ENCODE measurements around the gene NCKAP5.

Gene NCKAP5

DNA sequence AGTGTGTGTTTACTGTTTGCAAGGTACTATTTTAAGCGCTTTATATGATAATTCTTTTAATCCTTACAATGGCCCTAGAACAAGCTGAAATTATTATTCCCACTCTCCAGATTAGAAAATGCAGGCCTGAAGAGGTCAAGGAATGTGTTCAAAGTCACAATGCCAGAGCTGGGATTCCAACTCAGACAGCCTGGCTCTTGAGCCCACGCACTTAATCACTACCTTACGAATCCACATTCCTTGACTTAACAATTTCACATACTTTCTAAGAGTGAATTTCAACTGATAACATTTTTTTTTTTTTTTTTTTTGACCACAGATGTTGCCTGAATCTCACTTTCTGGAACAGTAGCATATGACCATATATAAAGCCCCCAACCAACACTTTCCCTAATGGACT lies 400.3 kb downstream of the NCKAP5 start:
- TF ChIP-seq, protein P1, sequence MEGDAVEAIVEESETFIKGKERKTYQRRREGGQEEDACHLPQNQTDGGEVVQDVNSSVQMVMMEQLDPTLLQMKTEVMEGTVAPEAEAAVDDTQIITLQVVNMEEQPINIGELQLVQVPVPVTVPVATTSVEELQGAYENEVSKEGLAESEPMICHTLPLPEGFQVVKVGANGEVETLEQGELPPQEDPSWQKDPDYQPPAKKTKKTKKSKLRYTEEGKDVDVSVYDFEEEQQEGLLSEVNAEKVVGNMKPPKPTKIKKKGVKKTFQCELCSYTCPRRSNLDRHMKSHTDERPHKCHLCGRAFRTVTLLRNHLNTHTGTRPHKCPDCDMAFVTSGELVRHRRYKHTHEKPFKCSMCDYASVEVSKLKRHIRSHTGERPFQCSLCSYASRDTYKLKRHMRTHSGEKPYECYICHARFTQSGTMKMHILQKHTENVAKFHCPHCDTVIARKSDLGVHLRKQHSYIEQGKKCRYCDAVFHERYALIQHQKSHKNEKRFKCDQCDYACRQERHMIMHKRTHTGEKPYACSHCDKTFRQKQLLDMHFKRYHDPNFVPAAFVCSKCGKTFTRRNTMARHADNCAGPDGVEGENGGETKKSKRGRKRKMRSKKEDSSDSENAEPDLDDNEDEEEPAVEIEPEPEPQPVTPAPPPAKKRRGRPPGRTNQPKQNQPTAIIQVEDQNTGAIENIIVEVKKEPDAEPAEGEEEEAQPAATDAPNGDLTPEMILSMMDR (IDR thresholded peaks at IDR 0.05; ENCODE audit: extremely low read depth, insufficient read depth, missing control alignments): no peak
- DNase-seq (ENCODE audit: low spot score): no peak
- in situ Hi-C loops (cut with MboI; ENCODE audit: low pct_unique_long_range_greater_than_20kb, low sequenced_read_pairs, unreplicated experiment): loop anchor here (25.0 kb wide), 1 partner anchor 606 kb away; no protein-coding TSS in a partner anchor

DNA sequence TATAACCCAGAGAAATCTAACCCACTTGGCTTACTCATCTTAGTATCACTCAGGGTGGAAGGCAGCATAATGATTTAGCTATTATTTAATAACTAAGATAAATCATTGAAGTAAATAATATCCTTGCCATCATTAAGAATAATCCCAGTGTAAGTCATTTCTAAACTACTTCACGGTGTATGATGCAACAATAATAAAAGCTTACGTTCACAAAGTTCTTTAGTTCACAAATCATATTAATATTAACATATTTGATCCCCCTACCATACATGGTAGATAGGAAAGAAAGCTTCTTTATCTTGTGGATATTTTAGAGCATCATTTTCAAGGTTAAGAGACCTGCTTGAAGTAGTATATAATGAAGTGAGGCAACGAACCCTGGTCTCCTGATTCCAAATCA lies 401.0 kb downstream of the NCKAP5 start:
- DNase-seq (ENCODE audit: low spot score): no peak
- in situ Hi-C loops (cut with MboI; ENCODE audit: low pct_unique_long_range_greater_than_20kb, low sequenced_read_pairs, unreplicated experiment): loop anchor here (25.0 kb wide), 1 partner anchor 605 kb away; no protein-coding TSS in a partner anchor
- TF ChIP-seq, protein P1 (IDR thresholded peaks at IDR 0.05; ENCODE audit: extremely low read depth, insufficient read depth, missing control alignments): no peak

DNA sequence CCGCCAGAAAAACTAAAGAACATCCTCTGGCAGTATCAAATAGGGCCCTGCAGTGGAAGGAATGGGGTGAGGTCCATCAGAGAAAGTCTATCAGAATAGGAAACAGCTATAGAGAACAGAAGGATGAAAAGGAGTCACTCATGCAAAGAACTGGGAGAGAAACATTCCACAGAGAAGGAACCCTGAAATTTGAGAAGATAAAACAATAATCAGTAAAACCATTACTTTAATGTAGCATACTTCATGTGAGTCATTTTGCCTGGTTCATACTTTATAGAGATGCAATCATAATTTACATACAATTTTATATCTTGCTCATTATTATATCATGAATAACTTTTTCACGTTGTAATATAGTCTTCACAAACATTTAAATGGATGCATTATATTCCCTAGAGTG lies 402.2 kb downstream of the NCKAP5 start:
- in situ Hi-C loops (cut with MboI; ENCODE audit: low pct_unique_long_range_greater_than_20kb, low sequenced_read_pairs, unreplicated experiment): loop anchor here (25.0 kb wide), 1 partner anchor 604 kb away; no protein-coding TSS in a partner anchor
- TF ChIP-seq, protein P1 (IDR thresholded peaks at IDR 0.05; ENCODE audit: extremely low read depth, insufficient read depth, missing control alignments): no peak
- DNase-seq (ENCODE audit: low spot score): no peak

DNA sequence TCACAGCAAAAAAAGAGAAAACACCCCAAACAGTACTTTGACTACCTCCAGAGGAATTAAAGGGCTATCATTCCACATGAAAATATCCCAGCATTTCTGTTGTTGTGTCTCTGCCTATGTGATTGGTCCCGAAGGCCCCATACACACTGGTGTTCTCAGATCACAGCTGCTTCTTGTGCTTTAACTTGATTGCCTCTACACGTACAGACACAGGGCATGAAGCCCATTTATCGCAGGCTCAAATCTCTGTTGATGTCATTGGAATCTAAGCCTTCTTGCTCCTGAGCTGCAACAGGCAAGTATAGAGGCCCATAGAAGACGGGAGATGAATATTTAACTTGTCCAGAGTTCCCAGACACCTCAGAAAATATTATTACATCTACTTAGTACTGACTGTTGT lies 405.2 kb downstream of the NCKAP5 start:
- no peak for DNase-seq (ENCODE audit: low spot score)
- TF ChIP-seq, protein P1 (IDR thresholded peaks at IDR 0.05; ENCODE audit: extremely low read depth, insufficient read depth, missing control alignments): no peak
- in situ Hi-C loops (cut with MboI; ENCODE audit: low pct_unique_long_range_greater_than_20kb, low sequenced_read_pairs, unreplicated experiment): loop anchor here (25.0 kb wide), 1 partner anchor 601 kb away; no protein-coding TSS in a partner anchor

DNA sequence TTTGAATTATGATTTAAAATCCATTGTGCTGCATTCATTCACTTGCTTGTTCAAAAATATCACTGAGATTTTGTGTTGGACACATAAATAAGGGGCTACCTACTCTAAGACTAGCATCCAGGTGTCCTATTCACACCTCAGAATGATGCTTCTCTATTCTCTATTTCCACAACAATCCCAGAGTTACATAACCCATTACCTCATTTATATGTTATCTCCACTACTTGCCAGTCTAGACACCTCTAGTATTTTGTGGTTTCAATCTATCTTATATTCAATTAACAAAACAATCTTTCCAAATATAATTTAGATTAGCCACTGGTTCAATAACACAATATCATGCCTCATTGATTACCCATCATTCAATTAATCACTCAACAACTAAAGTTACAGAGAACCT lies 409.8 kb downstream of the NCKAP5 start:
- TF ChIP-seq, protein P1 (IDR thresholded peaks at IDR 0.05; ENCODE audit: extremely low read depth, insufficient read depth, missing control alignments): no peak
- no peak for DNase-seq (ENCODE audit: low spot score)
- in situ Hi-C loops (cut with MboI; ENCODE audit: low pct_unique_long_range_greater_than_20kb, low sequenced_read_pairs, unreplicated experiment): loop anchor here (25.0 kb wide), 1 partner anchor 596 kb away; no protein-coding TSS in a partner anchor

DNA sequence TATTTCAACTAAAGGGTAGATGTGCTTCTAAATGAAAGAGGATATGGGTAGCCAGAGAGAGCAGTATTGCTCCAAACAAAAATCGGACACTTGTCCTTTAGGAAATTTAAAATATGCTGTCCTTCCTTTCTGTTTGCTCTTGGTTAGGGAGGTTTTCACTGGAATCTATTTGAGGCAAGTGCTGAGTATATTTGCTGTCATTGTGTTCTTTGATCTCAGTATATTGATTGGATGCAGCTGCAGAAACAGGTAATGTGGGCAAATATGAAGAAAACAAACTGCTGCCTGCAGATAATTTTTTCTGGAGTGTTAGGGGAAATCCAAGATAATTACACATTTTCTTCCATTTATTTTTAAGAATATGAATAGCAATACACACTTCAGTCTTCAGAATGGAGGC lies 410.2 kb downstream of the NCKAP5 start:
- TF ChIP-seq, protein P1 (IDR thresholded peaks at IDR 0.05; ENCODE audit: extremely low read depth, insufficient read depth, missing control alignments): no peak
- no peak for DNase-seq (ENCODE audit: low spot score)
- in situ Hi-C loops (cut with MboI; ENCODE audit: low pct_unique_long_range_greater_than_20kb, low sequenced_read_pairs, unreplicated experiment): loop anchor here (25.0 kb wide), 1 partner anchor 596 kb away; no protein-coding TSS in a partner anchor
